Measurements from ENCODE around the gene ZBTB9.

The ZBTB9 gene

GRCh38 chr6:33455051-33455450 is 675 bp downstream of the ZBTB9 start:
- Histone ChIP-seq H3K27me3 (ENCODE audit: low read length) (no peaks in the 10 kb centered on the region), H3K4me3 (ENCODE audit: insufficient read depth, low read length, poor library complexity, severe bottlenecking) (peak overlapping the region; percentile 84), H3K36me3 (ENCODE audit: low read length) (no peaks in the 10 kb centered on the region), H3K4me2 (ENCODE audit: low read depth, low read length, poor library complexity, severe bottlenecking) (peak overlapping the region; percentile 83), H3F3A (ENCODE audit: insufficient read depth) (no peaks in the 10 kb centered on the region), H4K20me1 (ENCODE audit: low read depth, low read length) (no peaks in the 10 kb centered on the region), H2AFZ (ENCODE audit: low read depth, low read length, severe bottlenecking) (peak overlapping the region; percentile 82), H3K9ac (ENCODE audit: low read length) (peak overlapping the region; percentile 80), H3K9me2 (replicated peaks; ENCODE audit: insufficient read depth, low read length) (no peaks in the 10 kb centered on the region), H3K79me2 (ENCODE audit: insufficient read depth, low read length) (peaks cover 19% of the 10 kb centered on the region; the same call in 1 of the 2 replicates), H3K27ac (ENCODE audit: low read depth, low read length) (no peak overlapping the region), H3K9me3 (ENCODE audit: insufficient read depth, low read length) (no peaks in the 10 kb centered on the region)
- TF ChIP-seq CTCF (IDR thresholded peaks at IDR 0.05; ENCODE audit: insufficient read depth, low read length, poor library complexity, severe bottlenecking) = no peak
- TF ChIP-seq EZH2phosphoT487 (conservative IDR thresholded peaks at IDR 0.05; ENCODE audit: low read length) = no peak

- Histone ChIP-seq H3K27me3 (ENCODE audit: low read length) (no peaks in the 10 kb centered on the region), H3K36me3 (ENCODE audit: low read length) (no peaks in the 10 kb centered on the region), H3K4me2 (ENCODE audit: low read depth, low read length, poor library complexity, severe bottlenecking) (no peak overlapping the region), H3K27ac (ENCODE audit: low read depth, low read length) (no peak overlapping the region), H3F3A (ENCODE audit: insufficient read depth) (no peaks in the 10 kb centered on the region), H3K4me3 (ENCODE audit: insufficient read depth, low read length, poor library complexity, severe bottlenecking) (no peak overlapping the region), H4K20me1 (ENCODE audit: low read depth, low read length) (no peaks in the 10 kb centered on the region), H3K79me2 (ENCODE audit: insufficient read depth, low read length) (peaks cover 19% of the 10 kb centered on the region; the same call in 1 of the 2 replicates), H3K9ac (ENCODE audit: low read length) (no peak overlapping the region), H3K9me3 (ENCODE audit: insufficient read depth, low read length) (no peaks in the 10 kb centered on the region), H2AFZ (ENCODE audit: low read depth, low read length, severe bottlenecking) (no peak overlapping the region), H3K9me2 (replicated peaks; ENCODE audit: insufficient read depth, low read length) (no peaks in the 10 kb centered on the region)
- TF ChIP-seq EZH2phosphoT487 (conservative IDR thresholded peaks at IDR 0.05; ENCODE audit: low read length) (no peak), CTCF (IDR thresholded peaks at IDR 0.05; ENCODE audit: insufficient read depth, low read length, poor library complexity, severe bottlenecking) (no peak)
These were observed 1.8 kb downstream of the ZBTB9 start for GRCh38 chr6:33456156-33456555.

DNA sequence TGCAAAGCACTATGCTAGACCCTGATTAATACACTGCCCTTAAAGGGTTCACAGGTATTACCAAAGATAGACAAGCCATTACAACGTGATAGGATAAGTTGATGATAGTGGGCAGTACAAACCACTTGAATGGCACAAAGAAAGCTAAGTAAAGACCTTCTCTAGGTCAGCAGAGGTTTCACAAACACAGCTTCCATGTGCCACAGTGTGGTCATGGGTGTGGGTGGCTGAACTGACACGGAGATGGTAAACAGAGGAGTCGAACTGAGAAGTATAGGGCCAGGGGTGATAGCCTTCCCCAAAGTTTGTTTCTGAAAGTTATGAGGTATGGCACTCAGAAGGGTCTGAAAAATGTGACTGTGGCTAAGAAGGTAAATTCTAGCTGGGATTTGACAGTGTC is 4.3 kb downstream of the ZBTB9 start:
- Histone ChIP-seq H3F3A (ENCODE audit: insufficient read depth) (no peaks in the 10 kb centered on the region), H3K9me3 (ENCODE audit: insufficient read depth, low read length) (no peaks in the 10 kb centered on the region), H3K27me3 (ENCODE audit: low read length) (0 out of 2 replicates have a peak, but pooled peaks cover 3% of the 10 kb centered on the region), H3K36me3 (ENCODE audit: low read length) (no peaks in the 10 kb centered on the region), H2AFZ (ENCODE audit: low read depth, low read length, severe bottlenecking) (no peak overlapping the region), H3K4me2 (ENCODE audit: low read depth, low read length, poor library complexity, severe bottlenecking) (no peak overlapping the region), H3K27ac (ENCODE audit: low read depth, low read length) (no peak overlapping the region), H4K20me1 (ENCODE audit: low read depth, low read length) (no peaks in the 10 kb centered on the region), H3K4me3 (ENCODE audit: insufficient read depth, low read length, poor library complexity, severe bottlenecking) (no peak overlapping the region), H3K9ac (ENCODE audit: low read length) (no peak overlapping the region), H3K9me2 (replicated peaks; ENCODE audit: insufficient read depth, low read length) (no peaks in the 10 kb centered on the region), H3K79me2 (ENCODE audit: insufficient read depth, low read length) (peaks cover 16% of the 10 kb centered on the region; the same call in 1 of the 2 replicates)
- TF ChIP-seq EZH2phosphoT487 (conservative IDR thresholded peaks at IDR 0.05; ENCODE audit: low read length) (no peak), CTCF (IDR thresholded peaks at IDR 0.05; ENCODE audit: insufficient read depth, low read length, poor library complexity, severe bottlenecking) (no peak)
